Panc1 (cell line): ENCODE data around the gene MMP23B. TPM values are rescaled to one million over a fixed set of nuclear protein-coding genes. Genes with fewer than 3 reads are reported as not detected.

Experiments
- ATAC-seq: fragments of 200-7000 bp; cut with Tn5 transposase; 2 replicates; pipeline ENCODE4 v1.9.1; 2020; ENCODE audit warnings: mild to moderate bottlenecking, moderate library complexity
- BruUV-seq: library from RNA; stranded (reverse); fragments of 400-500 nt; replicated peaks from 2 replicates; lab custom pipeline; 2021; lab: Mats Ljungman, UMichigan
- CTCF ChIA-PET: fragments of 300-600 bp; sonication (Branson Sonifier 250); formaldehyde crosslinking; loops from one replicate; lab custom pipeline; 2022; ENCODE audit warnings: antibody characterized with exemption; lab: Charles Lee
- POLR2A ChIA-PET: fragments of 300-600 bp; sonication (Branson Sonifier 250); formaldehyde crosslinking; loops from one replicate; lab custom pipeline; 2022; ENCODE audit warnings: antibody characterized with exemption; lab: Charles Lee
- DNase-seq: peaks from one replicate; pipeline ENCODE4 v3.0.0-alpha.2; 2010; ENCODE audit warnings: low read depth, low spot score
- H3K27ac ChIP-seq: 2 replicates; pipeline ENCODE4 v1.5.1; 2011; ENCODE audit warnings: mild to moderate bottlenecking, low read length, inconsistent platforms
- H3K27me3 ChIP-seq: fragments of 200-500 bp; sonication (Bioruptor generic); 2 replicates; pipeline ENCODE4 v1.6.0; 2014; ENCODE audit warnings: low read length, inconsistent platforms; ENCODE audit not compliant: control insufficient read depth, insufficient read depth
- H3K36me3 ChIP-seq: fragments of 200-500 bp; sonication (Bioruptor generic); 2 replicates; pipeline ENCODE4 v1.5.1; 2014; ENCODE audit warnings: inconsistent platforms, mild to moderate bottlenecking, low read length, moderate library complexity; ENCODE audit not compliant: control insufficient read depth, insufficient read depth
- H3K4me1 ChIP-seq: 2 replicates; pipeline ENCODE4 v1.5.1; 2011; ENCODE audit warnings: inconsistent platforms, mild to moderate bottlenecking, low read length, moderate library complexity; ENCODE audit not compliant: control insufficient read depth, insufficient read depth
- H3K4me3 ChIP-seq, 2 experiments: 2 replicates each; pipeline ENCODE4 v1.5.1; 2011 to 2012; ENCODE audit warnings: low read depth in 2 of 2, low read length in 2 of 2, mild to moderate bottlenecking in 2 of 2, inconsistent platforms in 1 of 2, moderate library complexity in 1 of 2
- H3K9me3 ChIP-seq: fragments of 200-500 bp; sonication (Bioruptor generic); 2 replicates; pipeline ENCODE4 v1.5.1; 2014; ENCODE audit warnings: low read depth, mild to moderate bottlenecking, inconsistent platforms, low read length, moderate library complexity; ENCODE audit not compliant: control insufficient read depth, insufficient read depth
- POLR2AphosphoS5 ChIP-seq: IDR thresholded peaks from 2 replicates; pipeline ENCODE4 v1.6.1; 2012; ENCODE audit warnings: mild to moderate bottlenecking, low read depth, low read length, moderate library complexity
- REST ChIP-seq, 2 experiments: IDR thresholded peaks; 2 replicates each; pipeline ENCODE4 v1.6.1; 2011 to 2012; ENCODE audit warnings: low read depth in 2 of 2, control low read depth in 1 of 2, low read length in 1 of 2, mild to moderate bottlenecking in 1 of 2, moderate library complexity in 1 of 2; ENCODE audit not compliant: insufficient read depth in 1 of 2
- SIN3A ChIP-seq: IDR thresholded peaks from 2 replicates; pipeline ENCODE4 v1.6.1; 2012; ENCODE audit warnings: low read depth, mild to moderate bottlenecking, low read length, moderate library complexity, borderline replicate concordance; ENCODE audit not compliant: insufficient read depth
- TCF7L2 ChIP-seq: IDR thresholded peaks from 2 replicates; pipeline ENCODE4 v1.6.1; 2011; ENCODE audit warnings: mild to moderate bottlenecking, low read depth, low read length, inconsistent platforms
- in situ Hi-C: cut with HindIII; loops from 2 replicates; pipeline ENCODE4 v1.10.0; 2016; ENCODE audit warnings: low sequenced_read_pairs, low pct_unique_long_range_greater_than_20kb
- intact Hi-C: fragments of 100-400 bp; cut with micrococcal nuclease; formaldehyde crosslinking; loops from one replicate; pipeline ENCODE4 v1.10.0; 2022; ENCODE audit not compliant: unreplicated experiment
- total RNA-seq: library from RNA; stranded (reverse); gene quantifications from one replicate; pipeline ENCODE4 v1.2.1, GENCODE V29; 2021; ENCODE audit not compliant: unreplicated experiment
- TF ChIP-seq, protein P1 (sequence below): fragments of 450-650 bp; IDR thresholded peaks from 2 replicates; pipeline ENCODE4 v1.5.1; 2017; ENCODE audit warnings: mild to moderate bottlenecking

MMP23B gene
- total RNA-seq, 1 experiment from 2014 or later, result 5.0 TPM

DNA sequence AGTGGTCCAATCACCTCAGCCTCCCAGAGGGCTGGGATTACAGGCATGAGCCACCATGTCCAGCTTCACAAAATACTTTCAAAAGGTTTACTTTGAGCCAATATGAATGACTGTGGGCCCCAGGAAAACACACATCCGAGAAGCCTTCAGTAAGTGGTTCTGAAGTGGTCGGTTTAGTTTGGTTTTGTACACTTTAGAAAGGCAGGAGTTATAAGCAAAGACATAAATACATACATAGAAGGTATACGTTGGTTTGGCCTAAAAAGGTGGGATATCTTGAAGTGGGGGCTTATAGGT, 19.9 kb upstream of the MMP23B start:
- Histone ChIP-seq H3K4me1 (peaks cover 16% of the 10 kb centered on the region), H3K9me3 (no peaks in the 10 kb centered on the region), H3K4me3 (no peak overlapping the region), H3K36me3 (no peaks in the 10 kb centered on the region), H3K27ac (no peak overlapping the region), H3K27me3 (no peaks in the 10 kb centered on the region)
- ATAC-seq (no peak), DNase-seq (no peak)
- BruUV-seq, result no TSS peak
- CTCF ChIA-PET, result no interaction called here
- intact Hi-C loops, result no loop called here
- TF ChIP-seq SIN3A, result no peak
- TF ChIP-seq TCF7L2, result no peak
- no peak for TF ChIP-seq REST (IDR thresholded peaks at IDR 0.05; ENCODE audit: insufficient read depth in 1 of 2, low read depth in 2 of 2, low read length in 1 of 2)
- TF ChIP-seq, protein P1, sequence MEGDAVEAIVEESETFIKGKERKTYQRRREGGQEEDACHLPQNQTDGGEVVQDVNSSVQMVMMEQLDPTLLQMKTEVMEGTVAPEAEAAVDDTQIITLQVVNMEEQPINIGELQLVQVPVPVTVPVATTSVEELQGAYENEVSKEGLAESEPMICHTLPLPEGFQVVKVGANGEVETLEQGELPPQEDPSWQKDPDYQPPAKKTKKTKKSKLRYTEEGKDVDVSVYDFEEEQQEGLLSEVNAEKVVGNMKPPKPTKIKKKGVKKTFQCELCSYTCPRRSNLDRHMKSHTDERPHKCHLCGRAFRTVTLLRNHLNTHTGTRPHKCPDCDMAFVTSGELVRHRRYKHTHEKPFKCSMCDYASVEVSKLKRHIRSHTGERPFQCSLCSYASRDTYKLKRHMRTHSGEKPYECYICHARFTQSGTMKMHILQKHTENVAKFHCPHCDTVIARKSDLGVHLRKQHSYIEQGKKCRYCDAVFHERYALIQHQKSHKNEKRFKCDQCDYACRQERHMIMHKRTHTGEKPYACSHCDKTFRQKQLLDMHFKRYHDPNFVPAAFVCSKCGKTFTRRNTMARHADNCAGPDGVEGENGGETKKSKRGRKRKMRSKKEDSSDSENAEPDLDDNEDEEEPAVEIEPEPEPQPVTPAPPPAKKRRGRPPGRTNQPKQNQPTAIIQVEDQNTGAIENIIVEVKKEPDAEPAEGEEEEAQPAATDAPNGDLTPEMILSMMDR, result no peak
- TF ChIP-seq POLR2AphosphoS5, result no peak
- in situ Hi-C loops, result no loop called here
- POLR2A ChIA-PET, result no interaction called here

GRCh38 chr1:1613509-1614082, 18.4 kb upstream of the MMP23B start:
- Histone ChIP-seq H3K36me3 (no peaks in the 10 kb centered on the region), H3K4me3 (peak overlapping the region; percentile 73 to 87; a peak in 3 of 4 replicates), H3K4me1 (peaks cover 20% of the 10 kb centered on the region), H3K9me3 (no peaks in the 10 kb centered on the region), H3K27ac (no peak overlapping the region; the same call in 1 of the 2 replicates), H3K27me3 (no peaks in the 10 kb centered on the region)
- DNase-seq (no peak), ATAC-seq (no peak)
- BruUV-seq, result no TSS peak
- TF ChIP-seq SIN3A (no peak), TCF7L2 (no peak), REST (IDR thresholded peaks at IDR 0.05; ENCODE audit: insufficient read depth in 1 of 2, low read depth in 2 of 2, low read length in 1 of 2) (no peak), POLR2AphosphoS5 (no peak)
- TF ChIP-seq, protein P1, result no peak
- in situ Hi-C loops (no loop called here), intact Hi-C loops (no loop called here)
- ChIA-PET CTCF (no interaction called here), POLR2A (no interaction called here)
